ENCODE results near the gene GDA.

The GDA gene

GRCh38 chr9:72149231-72149975, at the start of gene GDA:
Gene GDA, plus strand, starts transcription at chr9:72149440. Its CDS starts 120 bp downstream, at chr9:72149560.
- no peak for DNase-seq

GRCh38 chr9:72102520-72102919, 46.7 kb upstream of the GDA start:
- no peak for DNase-seq

- no peak for DNase-seq
Measured at GRCh38 chr9:72113056-72113455, 36.2 kb upstream of the GDA start.

- DNase-seq: no peak
Measured at GRCh38 chr9:72119853-72120252, 29.4 kb upstream of the GDA start.

DNA sequence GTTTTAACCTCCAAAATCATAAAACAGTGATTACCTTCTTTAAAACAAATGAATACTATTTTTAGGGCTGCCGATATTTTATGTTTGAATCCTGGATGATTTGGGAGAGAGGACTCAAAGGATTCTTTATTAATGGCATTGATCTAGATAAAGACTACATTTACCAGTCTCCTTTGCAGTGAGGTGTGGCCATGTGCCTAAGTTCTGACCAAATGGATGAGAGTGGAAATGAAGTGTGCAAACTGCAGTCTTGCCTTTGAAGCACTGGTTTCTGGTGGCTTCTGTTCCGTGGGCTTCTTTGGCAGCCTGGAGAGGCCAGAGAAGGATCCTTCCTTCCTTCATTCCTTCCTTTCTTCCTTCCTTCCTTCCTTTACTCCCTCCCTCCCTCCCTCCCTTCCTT, 24.3 kb upstream of the GDA start:
- DNase-seq: no peak

- DNase-seq: no peak
Measured at GRCh38 chr9:72127753-72128152, 21.5 kb upstream of the GDA start.

GRCh38 chr9:72128526-72128925, 20.7 kb upstream of the GDA start:
- no peak for DNase-seq

- DNase-seq: no peak
Measured at GRCh38 chr9:72129271-72130156, 19.7 kb upstream of the GDA start.

- no peak for DNase-seq
Measured at GRCh38 chr9:72130321-72130720, 18.9 kb upstream of the GDA start.

DNA sequence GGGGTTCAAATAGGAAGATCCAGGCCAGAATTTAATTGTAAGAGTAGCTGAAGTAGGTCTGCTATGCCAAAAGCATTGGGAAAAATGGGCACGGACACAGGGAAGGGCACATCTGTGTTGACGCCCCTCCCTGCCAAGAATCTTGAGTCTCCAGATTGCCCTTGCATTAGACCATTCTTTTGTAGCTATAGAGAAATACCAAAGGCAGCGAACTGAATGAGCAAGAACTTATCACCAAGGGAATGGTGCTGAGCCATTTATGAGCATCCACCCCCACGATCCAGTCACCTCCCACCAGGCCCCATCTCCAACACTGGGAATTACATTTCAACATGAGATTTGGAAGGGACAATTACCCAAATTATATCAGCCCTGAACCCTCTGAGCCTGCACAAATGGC, 18.0 kb upstream of the GDA start:
- DNase-seq: no peak

- DNase-seq: no peak
Measured at GRCh38 chr9:72132052-72132451, 17.2 kb upstream of the GDA start.

- DNase-seq: no peak
Measured at GRCh38 chr9:72133365-72134035, 15.7 kb upstream of the GDA start.

- DNase-seq: no peak
Measured at GRCh38 chr9:72134801-72135200, 14.4 kb upstream of the GDA start.

- no peak for DNase-seq
Measured at GRCh38 chr9:72137697-72138365, 11.4 kb upstream of the GDA start.

DNA sequence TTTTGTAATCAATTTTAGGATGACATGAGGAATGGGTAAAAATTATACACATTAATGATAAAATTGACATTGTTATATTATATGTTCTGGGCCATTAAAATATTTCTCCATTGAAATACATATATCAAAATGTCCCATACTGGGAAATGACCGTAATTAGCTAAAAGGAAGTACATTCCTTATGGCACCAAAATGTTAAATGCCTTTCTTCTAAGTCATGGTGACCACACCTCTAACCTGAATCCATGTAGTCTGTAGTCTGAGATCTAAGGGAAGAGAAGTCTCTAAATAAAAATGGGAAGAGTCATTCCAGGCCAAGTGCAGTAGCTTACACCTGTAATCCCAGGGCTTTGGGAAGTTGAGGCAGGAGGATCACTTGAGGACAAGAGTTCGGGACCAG, 10.0 kb upstream of the GDA start:
- DNase-seq: no peak

GRCh38 chr9:72140586-72140985, 8.7 kb upstream of the GDA start:
- DNase-seq: no peak

DNA sequence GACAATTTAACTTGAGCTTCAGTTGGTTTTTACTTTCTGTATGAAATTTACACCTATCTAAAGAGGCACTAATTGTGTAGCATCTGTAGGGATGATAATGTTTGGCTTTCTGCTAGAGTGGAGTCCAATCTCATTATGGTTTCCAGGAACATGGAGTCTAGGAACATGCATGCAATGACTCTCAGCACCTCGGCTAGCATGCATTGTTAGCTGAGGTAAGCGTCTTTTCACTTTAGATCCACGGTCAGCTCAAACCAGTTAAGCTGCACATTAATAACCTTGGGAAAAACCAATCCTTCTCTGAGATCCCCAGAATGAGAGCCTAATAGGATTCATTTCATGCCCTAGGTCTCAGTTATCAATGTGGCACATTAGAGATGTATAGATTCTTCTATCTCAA, 7.8 kb upstream of the GDA start:
- DNase-seq: no peak

DNA sequence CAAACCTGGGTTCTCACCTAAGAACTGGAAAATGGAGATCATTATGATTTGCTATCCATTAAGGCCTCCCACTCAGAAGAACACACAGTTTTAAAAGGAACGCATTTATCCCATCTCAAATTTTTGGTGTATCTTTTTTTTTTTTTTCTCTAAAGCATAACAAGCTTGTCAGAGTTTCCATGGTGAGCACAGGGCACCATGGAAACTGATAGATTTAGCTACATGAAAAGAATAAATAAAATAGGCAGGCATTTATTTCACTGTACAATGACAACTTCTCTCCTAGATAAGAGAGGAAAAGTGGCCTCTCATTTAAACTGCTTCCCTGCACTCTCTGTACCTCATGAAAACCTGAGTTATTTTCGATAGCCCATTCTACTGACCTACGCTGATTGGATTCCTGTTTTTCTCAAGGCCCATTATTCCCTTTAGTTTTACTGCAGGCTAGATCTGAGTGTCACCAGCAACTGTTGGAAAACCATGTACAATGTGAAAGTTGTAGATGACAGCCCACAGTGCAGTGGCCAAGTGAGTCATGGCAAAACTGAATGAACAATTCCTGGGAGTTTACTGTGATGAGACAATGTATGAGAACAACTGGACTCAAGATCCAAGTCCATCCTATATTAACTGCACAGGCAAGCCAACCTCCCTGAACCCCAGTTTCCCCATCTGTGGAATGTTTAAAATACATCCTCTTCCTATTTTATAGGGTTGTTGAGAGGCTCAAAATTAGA, 4.3 kb upstream of the GDA start:
- no peak for DNase-seq

DNA sequence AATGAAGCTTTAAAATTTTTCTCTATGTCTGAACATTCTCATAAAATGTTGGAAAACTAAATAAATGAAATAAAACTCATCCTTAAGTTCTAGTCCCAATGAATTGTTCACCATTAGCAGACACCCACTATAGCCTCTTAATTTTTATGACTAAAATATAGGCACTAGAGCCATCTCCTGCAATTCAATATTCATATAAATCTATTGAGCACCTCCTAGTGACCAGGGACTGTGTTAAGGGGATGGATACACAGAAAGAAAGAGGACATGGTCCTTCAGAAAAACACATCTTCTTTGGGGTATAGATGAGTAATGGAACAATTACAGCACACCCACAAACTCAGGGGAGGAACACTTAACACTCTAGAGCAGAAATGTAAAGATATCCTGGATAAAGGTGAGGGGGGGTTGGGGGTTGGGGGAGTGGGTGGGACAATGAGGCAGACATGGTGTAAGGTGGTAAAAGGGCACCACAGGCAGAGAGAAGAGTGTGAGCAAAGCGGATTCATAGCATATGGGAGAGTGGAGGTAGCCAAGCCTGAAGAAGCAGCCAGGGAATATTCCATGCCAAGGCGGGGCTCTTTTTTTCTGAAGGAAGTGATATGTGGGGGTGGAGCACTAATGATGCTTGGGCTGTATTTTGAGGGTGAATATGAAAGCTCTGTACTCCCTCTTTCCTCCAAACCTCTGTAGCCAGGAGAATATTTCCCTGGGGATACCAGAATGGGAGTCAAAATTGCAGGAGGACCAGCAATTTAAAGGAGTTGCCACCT, 3.3 kb upstream of the GDA start:
- DNase-seq: no peak

DNA sequence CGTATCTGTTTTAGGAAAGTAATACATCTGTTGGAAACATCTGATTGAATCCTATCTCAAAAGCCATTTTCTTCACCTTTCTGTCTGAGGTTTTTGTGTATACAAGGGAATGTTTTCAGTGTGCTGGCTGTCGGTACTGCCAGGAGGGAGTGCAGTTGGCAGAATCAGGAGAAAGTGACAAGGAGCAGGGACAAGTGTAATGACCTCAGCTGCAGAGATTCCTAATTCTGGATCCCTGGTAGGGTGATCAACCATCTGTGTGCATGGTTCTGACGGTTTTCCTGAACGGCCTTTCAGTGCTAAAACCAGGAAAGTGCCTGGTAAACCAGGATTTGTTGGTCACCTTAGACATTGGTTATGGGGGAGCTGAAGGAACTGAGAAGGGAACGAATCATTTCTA, 1.6 kb upstream of the GDA start:
- DNase-seq: no peak

DNA sequence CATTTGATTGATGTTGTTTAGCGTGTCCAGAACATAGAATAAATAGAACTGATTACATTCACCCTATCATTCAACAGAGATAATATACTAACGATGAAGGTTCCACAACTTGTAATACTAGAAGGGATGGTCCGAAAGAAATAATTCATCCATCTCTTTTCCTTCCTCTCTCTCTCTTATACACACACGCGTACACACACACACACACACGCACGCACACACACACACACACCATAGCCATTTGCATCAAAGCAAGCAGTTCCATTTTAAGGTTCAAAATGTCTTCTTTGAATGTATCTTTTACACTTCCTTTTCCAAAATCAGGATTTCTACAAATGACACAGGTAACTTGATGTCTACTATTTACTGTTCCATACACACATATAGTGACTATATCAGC, 887 bp downstream of the GDA start:
- DNase-seq: no peak

DNA sequence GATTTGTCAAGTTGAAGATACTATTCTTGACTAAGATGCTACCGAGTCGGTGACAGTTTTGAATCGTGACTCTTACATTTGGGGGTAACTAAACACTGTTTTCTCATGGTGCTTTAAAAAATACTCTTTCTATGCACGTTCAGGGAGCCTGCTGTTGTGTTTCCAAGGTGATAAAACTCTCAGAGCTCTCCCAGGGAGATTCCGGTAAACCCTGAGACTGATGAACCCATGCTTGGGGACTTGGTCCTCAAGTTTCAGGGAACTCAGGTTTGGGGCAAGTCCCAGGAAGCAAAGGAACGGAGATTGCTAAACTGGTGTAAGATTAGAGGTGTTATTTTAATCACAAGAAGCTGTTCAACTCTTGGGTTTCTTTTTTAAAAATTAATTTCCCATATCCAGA, 1.4 kb downstream of the GDA start:
- DNase-seq: no peak
